NCI-H69 (cell line): ENCODE data around the gene YBEY.

ENCODE experiments used
- DNase-seq: peaks from one replicate; lab custom pipeline; 2025; lab: John Stamatoyannopoulos, UW

Gene YBEY

DNA sequence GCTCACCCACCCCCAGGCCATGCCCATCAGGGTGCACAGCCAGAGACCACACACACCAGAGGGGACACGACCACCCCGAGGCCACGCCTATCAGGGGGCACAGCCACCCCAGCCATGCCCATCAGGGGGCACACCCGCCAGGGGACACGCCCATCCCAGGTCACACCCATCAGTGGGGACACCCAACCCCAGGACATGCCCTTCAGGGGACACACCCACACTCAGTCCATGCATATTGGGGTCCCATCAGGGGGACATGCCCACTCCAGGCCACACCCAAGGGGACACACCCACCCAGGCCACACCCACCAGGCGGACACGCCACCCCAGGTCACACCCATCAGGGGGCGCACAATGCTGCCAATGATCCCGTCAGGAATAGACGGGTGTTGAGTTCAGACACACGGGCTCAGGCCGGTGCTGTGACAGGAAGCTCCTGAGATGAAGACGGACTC is 21.4 kb upstream of the YBEY start:
- no peak for DNase-seq

GRCh38 chr21:46265736-46266525 is 20.2 kb upstream of the YBEY start:
- DNase-seq: no peak

DNA sequence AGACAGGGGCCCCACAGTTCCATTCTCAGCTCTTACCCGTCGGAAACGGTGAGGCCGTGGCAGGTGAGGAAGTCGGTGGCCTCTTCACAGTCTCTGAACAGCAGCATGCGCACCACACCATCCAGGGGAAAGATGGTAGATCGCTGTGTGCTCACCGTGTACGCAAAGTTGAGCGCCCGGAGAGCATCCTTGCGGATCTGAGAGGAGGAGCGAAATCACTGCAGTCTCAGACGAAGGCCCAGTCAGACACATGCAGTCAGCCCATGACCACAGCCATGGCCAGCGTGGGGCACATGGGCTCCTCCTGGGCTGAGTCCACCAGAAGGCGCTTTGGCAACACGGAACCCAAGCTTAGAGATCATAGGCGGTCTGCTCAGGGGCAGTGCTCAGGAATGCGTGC is 19.2 kb upstream of the YBEY start:
- no peak for DNase-seq

DNA sequence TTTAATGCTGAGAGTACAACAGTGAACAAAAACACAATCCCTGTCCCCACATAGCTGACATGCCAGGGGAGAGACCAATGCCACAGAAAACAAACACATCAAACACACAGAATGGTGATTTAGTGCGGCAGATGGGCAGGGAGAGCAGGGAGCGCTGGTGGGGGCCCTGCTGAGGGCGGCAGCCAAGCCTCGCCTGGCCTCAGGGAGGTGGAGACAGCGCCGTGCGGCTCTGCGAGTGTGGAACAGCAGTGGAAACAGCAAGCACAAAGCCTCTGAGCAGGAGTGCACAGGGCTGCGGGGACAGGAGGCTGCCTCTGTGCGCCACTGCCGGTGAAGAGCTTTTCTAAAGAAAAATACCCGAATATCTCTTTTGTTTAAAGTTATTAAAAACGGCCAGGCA is 17.8 kb upstream of the YBEY start:
- no peak for DNase-seq

GRCh38 chr21:46269466-46269865 is 16.7 kb upstream of the YBEY start:
- DNase-seq: no peak

DNA sequence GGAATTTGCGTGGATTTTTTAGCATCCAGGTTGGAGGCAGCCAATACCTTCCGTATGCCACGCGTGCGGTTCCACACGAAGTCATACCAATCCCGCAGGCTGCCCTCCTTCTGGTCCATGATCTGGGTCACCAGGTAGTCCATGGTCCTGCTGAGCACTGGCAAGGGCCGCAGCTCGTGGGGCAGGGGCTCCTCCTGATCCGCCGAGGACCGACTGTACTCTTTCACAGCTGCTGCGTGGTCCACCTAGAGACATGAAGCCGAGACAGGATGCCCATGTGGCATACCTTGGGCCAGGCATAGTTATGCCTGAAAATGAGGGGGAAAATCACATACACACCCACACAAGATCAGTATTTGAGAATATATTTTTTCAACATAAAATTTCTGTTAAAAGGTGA is 12.8 kb upstream of the YBEY start:
- no peak for DNase-seq

DNA sequence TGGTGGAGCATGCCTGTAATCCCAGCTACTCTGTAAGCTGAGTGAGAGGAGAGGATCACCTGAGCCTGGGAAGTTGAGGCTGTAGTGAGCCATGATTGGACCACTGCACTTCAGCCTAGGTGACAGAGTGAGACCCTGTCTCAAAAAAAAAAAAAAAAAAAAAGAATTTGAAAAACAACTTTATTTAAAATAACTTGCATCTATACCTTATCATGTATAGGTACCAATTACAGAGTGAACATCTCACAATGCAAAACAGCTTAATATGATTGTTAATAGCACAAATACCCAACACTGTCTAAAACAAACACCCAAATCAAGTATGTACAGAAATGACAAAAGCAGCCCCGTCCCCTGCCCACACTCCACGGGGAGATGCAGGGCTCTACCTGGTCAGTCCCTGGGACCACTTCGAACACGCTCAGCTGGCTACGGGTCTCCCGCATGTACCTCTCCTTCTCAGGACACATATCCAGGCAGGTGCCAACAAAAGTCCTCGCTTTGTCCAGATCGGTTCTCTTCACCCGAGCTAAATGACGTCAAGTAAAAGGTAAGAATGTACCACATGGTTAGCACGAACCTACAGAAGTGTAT is 11.2 kb upstream of the YBEY start:
- no peak for DNase-seq

DNA sequence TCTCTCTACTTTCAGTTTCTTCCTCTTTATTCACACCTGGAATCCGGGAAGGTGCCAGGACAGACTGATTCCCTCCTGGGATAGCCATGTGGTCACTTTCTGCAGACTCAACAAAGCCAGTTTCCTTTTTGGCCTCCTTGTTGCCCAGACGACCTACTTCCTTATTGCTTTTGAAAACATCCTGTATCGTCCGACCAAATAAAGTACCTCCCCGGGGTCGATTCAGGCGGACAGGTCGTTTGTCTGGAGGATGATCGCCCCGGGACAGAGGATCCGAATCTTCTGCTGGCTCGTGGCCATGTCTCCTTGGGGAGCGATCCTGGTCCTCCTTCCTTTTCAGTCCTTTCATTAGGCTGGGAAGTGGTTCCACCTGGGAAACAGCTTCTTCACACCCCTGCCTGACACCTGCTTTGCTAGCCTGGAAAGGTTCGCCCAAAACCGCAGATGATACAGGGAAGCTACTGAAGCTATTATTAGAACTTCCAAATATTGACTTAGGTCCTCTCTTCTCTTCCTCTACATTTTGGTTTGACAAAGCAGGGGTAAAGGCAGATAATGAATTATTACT is 2.0 kb upstream of the YBEY start:
- no peak for DNase-seq

DNA sequence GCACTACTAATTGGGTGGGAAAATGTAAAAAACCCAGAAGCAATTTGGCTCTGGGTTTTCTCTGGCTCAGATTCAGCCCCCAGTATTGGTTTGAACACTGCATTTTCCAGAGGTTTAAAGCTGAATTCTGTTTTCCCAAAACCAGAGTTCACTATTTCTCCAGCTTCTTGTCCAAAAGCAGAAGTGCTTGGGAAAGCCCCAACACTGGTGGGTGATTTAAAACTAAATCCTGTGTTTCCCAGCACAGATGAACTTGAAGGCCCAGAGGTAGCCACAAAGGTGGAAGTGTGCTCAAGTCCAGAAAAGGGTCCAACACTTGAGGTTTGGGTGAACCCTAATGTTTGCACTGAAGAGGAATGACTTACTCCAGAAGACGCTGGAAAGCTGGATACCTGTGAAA is 1.4 kb upstream of the YBEY start:
- no peak for DNase-seq

DNA sequence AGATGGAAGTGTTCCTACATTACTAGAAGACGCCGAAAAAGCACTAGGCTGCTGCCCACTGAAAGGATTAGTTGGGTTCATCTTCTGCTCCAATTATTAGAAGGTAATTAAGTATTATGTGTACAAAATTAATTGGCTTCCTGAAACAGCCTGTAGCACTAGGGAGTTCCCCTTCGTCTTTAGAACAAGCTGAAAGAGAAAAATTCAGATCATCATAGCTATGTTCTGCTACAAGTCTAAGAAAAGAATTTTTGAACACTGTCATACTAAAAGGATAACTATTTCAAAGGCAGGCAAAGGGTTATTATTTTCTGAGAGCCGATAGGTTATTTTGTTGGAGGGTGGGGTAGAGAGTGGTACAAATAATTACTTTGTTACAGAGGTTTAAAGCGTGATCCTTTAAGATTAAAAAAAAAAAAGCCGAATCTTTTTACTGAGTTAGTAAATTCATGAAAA is 908 bp upstream of the YBEY start, which contains the start of gene MCM3AP:
MCM3AP (minus strand) TSS at position 406 of the 456 bp plus-strand sequence; CDS start at position 81, 325 bp downstream.
- no peak for DNase-seq

- DNase-seq: peak; percentile 37
Observed at GRCh38 chr21:46286648-46287002, 483 bp downstream of the YBEY start.

DNA sequence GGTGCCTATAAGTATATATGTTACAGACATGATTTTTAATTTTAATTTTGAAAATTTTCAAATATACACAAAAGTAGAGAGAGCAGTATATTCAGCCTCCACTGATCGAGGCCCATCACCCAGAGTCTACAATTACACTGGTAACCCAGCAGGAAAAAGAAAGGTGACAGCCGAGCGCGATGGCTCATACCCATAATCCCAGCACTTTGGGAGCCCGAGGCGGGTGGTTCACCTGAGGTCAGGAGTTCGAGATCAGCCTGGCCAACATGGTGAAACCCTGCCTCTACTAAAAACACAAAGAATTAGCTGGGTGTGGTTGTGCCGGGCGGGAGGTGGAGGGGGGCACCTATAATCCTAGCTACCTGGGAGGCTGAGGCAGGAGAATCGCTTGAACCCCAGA is 1.4 kb downstream of the YBEY start:
- no peak for DNase-seq

- DNase-seq: no peak
Observed at GRCh38 chr21:46289655-46290179, 3.6 kb downstream of the YBEY start.

- no peak for DNase-seq
Observed at GRCh38 chr21:46291561-46291960, 5.4 kb downstream of the YBEY start.

GRCh38 chr21:46294647-46295176 is 8.6 kb downstream of the YBEY start:
- DNase-seq: peak; percentile 24

- peak; percentile 69 for DNase-seq
Observed at GRCh38 chr21:46295177-46295770, 9.1 kb downstream of the YBEY start.

DNA sequence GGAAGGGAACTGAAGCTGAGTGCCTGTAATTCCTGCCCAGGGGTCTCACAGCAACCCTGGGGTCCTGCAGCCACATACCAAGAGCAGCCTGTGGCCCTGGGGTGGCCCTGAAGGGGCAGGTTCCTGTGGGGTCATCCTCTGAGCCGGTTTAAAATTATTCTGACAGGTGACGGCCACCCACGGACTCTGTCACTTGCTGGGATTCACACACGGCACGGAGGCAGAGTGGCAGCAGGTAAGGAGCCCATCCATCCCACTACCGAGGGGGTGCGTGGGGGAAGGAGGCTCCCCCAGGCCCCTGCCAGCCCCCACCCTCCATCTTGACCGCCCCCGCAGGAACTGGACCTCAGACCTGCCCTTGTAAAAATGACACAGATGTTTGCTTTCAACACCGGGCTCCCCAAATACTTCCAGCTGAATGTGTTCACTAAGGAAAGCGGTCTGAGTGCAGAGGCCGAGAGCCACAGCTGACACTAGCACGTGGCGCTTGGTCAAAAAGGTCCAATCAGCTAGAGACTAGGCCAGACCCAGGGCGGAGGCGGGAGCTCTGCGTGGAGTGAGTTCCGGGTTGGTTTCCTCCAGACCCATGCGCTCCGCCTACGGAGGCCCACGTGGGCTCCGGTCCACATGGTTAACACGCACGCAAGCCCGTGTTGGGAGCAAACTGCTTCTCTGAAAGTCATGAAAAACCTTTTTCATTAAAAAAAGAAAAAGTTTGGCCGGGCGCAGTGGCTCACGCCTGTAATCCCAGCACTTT is 10.0 kb downstream of the YBEY start:
- no peak for DNase-seq

DNA sequence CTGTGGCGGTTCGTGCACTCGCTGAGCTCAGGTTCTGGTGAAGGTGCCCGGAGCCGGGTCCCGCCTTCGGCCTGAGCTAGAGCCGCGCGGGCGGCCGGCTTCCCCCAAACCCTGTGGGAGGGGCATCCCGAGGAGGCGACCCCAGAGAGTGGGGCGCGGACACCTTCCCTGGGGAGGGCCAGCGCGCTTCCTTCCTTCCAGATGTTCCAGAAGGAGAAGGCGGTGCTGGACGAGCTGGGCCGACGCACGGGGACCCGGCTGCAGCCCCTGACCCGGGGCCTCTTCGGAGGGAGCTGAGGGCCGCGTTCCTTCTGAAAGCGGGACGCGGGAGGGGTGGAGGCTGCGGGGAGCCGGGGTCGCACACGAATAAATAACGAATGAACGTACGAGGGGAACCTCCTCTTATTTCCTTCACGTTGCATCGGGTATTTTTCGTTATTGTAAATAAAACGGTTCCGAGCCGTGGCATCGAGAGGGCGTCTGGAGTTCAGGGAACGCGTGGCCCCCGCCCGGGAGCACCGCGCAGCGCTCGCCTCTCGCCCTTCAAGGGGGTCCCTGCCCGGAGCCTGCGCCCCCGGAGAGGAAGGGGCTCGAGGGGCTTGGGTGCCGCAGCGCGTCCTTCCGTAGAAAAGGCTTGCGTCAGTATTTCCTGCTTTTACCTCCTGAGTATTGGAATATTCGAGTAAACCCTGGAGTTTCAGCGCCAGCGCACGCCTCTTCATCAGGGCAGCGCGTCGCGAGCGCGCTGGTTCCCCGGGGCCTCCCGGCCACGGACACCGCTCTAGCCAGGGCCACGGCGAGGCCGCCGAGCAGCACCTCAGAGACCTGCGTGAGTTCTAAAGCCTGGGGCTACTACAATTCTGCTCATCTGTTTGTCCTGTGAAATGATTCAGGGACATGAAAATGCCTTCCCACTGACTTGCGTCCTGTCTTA is 11.5 kb downstream of the YBEY start:
- peak; percentile 12 for DNase-seq

DNA sequence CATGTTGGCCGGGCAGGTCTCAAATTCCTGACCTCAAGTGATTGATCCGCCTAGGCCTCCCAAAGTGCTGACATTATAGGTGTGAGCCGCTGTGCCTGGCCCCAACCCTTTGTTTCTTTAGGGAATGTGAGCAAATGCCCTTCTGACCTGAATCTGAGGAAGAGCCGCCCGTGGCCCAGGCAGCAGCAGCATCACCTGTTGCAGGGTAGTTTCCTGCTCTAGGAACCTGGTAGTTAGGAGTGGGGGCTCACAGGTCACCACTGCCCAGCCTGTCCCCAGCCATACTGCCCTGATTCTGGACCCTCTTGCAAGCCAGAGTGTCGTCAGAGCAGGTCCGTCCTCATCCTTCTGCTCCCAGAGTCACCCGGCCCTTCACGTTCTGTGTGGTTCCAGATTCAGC is 13.0 kb downstream of the YBEY start:
- DNase-seq: no peak

DNA sequence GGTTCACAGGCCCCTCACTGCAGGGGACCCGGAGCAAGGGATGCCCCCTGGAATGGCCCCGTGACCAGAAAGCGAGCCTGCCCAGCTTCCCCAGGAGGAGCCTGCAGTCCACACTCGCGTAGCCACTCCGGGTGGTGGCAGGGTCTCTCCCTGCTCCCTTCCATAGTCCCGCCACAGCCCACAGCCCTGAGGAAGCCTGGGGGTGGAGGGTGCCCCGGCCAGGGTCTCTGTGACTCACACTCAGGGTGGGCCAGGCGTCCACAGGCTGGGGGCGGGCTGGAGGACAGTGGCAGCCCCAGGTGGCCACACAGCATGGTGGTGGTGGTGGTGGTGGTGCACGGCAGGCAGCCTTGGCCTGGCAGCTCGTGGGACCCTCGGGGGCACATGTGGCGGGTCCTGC is 15.6 kb downstream of the YBEY start:
- no peak for DNase-seq

GRCh38 chr21:46304437-46304836 is 18.3 kb downstream of the YBEY start:
- DNase-seq: no peak
